ENCODE data around the gene SNX32. TPM values are rescaled to one million over a fixed set of nuclear protein-coding genes. Genes with fewer than 3 reads are reported as not detected.
A peak's percentile ranks its signal among the peaks of the same experiment; 100 is the strongest.

The SNX32 gene
- total and polyA plus RNA-seq, 9 of the 15 experiments (the other 6 are each of a cell fraction or from before 2014, with no cell fraction given), result 0.03 TPM; not detected in 7

DNA sequence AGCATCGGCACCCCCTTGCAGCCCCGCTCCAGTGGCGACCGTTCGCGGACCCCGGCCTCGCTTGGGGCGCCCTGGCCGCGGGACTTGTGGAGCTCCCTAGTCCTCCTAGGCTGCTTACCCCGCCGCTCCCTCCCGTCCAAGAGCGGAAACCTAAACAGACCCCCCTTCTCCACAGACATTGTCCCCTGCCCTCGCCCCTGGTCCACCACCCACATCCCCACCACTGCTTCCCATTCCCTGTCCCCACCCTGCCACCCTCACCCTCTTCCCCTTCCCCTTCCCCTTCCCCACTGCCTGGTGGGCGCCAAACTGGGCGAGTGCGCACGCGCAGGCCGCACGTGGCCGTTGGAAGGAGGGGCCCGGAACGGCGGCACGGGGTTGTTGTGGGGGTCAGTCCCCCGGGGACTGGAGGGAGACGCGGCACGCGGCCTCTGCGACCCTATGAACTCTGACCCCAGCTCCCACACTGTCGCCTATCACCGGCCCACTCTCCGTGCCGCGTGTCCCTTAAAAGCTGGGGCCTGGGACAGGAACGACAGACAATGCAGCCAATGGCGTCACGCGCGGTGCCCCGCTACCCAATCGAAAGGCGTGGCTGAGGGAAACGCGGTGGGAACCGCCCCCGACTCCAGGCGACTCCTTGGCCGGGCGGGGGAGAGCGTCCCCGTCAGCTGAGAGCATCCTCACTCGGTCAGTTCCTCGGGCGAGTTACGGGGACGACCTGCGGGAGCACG lies at the start of gene SNX32 (continued):
- TF ChIP-seq ZNF778 (CRISPR knock-in tag; IDR thresholded peaks at IDR 0.05) (no peak), HMGN3 (IDR thresholded peaks at IDR 0.05; ENCODE audit: borderline replicate concordance, extremely low read depth, insufficient read length, low read depth, low read length) (no peak), NR2C2 (CRISPR knock-in tag; IDR thresholded peaks at IDR 0.05) (peak; percentile 17; the same call in 1 of the 2 replicates), NR2C2 (tag; IDR thresholded peaks at IDR 0.05) (no peak), ZFPM2 (CRISPR knock-in tag; IDR thresholded peaks at IDR 0.05) (no peak), SMARCE1 (IDR thresholded peaks at IDR 0.05) (no peak), CHD2 (IDR thresholded peaks at IDR 0.05; ENCODE audit: low read depth, low read length) (peak; percentile 79), SMARCA5 (IDR thresholded peaks at IDR 0.05) (no peak), PTTG1 (tag; IDR thresholded peaks at IDR 0.05; ENCODE audit: low read depth) (no peak), ZNF75A (CRISPR knock-in tag; IDR thresholded peaks at IDR 0.05) (no peak)
- TF ChIP-seq, protein P1, sequence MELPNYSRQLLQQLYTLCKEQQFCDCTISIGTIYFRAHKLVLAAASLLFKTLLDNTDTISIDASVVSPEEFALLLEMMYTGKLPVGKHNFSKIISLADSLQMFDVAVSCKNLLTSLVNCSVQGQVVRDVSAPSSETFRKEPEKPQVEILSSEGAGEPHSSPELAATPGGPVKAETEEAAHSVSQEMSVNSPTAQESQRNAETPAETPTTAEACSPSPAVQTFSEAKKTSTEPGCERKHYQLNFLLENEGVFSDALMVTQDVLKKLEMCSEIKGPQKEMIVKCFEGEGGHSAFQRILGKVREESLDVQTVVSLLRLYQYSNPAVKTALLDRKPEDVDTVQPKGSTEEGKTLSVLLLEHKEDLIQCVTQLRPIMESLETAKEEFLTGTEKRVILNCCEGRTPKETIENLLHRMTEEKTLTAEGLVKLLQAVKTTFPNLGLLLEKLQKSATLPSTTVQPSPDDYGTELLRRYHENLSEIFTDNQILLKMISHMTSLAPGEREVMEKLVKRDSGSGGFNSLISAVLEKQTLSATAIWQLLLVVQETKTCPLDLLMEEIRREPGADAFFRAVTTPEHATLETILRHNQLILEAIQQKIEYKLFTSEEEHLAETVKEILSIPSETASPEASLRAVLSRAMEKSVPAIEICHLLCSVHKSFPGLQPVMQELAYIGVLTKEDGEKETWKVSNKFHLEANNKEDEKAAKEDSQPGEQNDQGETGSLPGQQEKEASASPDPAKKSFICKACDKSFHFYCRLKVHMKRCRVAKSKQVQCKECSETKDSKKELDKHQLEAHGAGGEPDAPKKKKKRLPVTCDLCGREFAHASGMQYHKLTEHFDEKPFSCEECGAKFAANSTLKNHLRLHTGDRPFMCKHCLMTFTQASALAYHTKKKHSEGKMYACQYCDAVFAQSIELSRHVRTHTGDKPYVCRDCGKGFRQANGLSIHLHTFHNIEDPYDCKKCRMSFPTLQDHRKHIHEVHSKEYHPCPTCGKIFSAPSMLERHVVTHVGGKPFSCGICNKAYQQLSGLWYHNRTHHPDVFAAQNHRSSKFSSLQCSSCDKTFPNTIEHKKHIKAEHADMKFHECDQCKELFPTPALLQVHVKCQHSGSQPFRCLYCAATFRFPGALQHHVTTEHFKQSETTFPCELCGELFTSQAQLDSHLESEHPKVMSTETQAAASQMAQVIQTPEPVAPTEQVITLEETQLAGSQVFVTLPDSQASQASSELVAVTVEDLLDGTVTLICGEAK (IDR thresholded peaks at IDR 0.05), result no peak
- TF ChIP-seq, protein P1 (CRISPR knock-in tag; IDR thresholded peaks at IDR 0.05), result no peak
- TF ChIP-seq, protein P2, sequence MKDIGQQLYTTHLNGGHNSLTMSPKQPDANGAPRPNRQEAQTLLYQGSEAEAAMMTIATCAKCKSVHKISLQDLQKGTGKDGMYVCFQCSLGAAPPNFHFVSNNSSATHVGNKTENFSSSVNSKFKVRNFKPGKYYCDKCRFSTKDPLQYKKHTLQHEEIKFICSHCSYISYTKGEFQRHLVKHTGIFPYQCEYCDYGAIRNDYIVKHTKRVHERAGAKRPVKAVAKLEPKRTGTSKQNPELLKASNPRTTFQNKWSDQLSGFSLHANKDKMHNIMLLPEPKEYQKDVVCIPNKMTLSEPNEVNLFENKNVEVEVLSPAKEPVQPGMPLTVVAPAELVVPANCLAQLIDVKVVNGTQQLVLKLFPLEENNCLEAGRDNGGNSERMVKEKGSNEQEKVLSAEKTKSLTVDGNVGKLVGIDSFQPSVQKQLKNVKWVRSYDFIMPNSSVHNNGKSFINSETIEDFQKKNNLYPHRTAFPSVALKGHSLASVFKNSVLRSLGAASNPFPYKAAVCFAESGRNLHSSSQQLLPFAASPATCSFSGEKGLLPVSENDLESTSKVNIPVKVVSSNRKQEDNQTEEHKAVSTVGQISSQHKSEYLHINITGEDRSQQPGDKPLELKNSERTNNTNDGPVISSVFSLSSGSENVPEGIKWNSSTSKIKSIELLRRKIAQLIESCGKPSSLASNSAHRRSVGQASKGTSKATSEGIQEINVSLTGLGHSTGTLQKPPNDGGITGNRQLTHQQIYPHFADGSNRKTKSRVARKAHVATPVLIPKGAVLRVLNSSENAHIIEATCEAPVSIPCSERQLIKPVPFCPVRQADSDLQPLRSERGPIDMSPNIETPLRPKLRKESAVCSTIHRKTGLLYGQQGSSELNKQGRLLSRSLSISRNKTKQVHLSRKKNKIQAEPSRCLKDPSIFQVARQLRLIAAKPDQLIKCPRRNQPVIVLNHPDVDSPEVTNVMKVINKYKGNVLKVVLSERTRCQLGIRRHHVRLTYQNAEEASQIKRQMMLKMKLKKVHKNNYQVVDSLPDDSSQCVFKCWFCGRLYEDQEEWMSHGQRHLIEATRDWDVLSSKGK (CRISPR knock-in tag; IDR thresholded peaks at IDR 0.05), result no peak
- TF ChIP-seq, protein P3, sequence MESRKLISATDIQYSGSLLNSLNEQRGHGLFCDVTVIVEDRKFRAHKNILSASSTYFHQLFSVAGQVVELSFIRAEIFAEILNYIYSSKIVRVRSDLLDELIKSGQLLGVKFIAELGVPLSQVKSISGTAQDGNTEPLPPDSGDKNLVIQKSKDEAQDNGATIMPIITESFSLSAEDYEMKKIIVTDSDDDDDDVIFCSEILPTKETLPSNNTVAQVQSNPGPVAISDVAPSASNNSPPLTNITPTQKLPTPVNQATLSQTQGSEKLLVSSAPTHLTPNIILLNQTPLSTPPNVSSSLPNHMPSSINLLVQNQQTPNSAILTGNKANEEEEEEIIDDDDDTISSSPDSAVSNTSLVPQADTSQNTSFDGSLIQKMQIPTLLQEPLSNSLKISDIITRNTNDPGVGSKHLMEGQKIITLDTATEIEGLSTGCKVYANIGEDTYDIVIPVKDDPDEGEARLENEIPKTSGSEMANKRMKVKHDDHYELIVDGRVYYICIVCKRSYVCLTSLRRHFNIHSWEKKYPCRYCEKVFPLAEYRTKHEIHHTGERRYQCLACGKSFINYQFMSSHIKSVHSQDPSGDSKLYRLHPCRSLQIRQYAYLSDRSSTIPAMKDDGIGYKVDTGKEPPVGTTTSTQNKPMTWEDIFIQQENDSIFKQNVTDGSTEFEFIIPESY (CRISPR knock-in tag; IDR thresholded peaks at IDR 0.05), result peak; percentile 25; the same call in 1 of the 2 replicates
